ENCODE results near the gene ST6GALNAC6. TPM values are rescaled to one million over a fixed set of nuclear protein-coding genes. Genes with fewer than 3 reads are reported as not detected.
"Not testable (repeated sequence)": the region's sequence is repeated elsewhere in the genome, so short reads cannot be mapped to it uniquely, and the experiment has no call there.

The ST6GALNAC6 gene
- polyA plus RNA-seq, 1 donor, result 38.4 TPM

DNA sequence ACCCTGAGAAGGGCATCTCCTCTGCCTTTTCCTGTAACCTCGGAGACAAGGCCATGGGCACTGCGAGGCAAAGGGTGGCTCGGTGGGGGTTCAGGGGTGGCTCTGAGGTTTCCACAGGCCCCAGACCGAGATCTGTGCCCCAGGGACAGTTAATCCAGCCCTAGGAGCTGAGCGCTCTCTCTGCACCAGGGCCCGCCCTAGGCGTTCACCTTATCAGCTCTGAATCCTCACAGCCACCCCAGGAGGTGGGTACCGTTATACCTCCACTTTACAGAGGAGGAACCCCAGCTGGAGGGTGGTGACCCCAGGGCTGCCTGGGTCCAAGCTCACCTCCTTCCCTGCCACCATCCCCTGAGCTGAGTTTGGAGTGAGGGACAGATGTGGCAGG, 42.7 kb downstream of the ST6GALNAC6 start:
- DNase-seq, result no peak

DNA sequence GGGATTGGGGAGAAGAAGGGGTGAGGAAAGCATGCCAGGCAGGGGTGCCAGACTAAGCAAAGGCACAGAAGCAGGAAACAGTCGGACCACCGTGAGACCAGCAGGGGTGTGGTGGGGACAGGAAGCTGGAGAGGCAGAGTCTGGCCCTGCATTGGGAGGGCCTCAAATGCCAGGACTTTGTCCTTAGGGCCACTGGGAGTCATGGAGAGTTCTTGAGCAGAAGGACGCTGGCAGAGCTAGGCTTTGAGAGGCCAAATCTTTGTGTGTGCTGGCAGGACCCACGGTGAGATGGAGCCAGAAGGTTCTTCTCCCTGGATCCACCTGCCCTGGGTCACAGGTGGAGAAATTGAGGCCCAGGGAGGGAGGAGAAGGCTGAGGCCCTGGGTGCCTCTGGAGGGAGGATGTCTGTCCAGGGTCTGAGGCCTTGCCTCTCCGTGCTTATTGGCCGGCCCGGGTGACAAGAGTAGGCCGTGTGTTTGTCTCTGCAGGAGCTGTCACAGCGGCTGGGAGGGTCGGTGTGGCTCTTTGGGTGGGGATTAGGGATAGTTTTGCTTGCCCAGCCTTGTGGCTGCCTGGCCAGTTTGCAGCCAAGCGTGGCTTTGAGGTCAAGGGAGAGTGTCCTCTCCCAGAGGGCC, 43.2 kb downstream of the ST6GALNAC6 start:
- DNase-seq, result no peak

- DNase-seq, result no peak
Observed at GRCh38 chr9:127855522-127855921, 43.9 kb downstream of the ST6GALNAC6 start.

DNA sequence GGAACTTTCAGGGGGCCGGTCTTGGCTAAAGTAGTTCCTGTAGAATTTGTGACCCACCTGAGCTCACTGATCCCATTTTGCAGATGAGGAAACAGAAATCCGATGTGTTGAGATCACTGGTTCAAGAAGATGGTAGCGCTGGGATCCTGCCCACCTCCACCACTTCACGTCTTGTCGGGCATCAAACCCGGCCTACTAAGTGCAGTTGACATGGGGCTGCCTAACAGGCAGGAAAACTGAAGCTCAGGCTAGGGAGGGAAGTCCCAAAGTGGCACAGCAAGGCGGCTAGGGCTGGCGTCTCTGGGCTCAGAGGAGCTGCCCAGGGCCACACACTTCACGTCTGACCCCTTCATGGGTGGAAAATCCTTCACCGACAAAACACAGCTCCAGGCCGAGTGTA, 44.4 kb downstream of the ST6GALNAC6 start:
- no peak for DNase-seq

DNA sequence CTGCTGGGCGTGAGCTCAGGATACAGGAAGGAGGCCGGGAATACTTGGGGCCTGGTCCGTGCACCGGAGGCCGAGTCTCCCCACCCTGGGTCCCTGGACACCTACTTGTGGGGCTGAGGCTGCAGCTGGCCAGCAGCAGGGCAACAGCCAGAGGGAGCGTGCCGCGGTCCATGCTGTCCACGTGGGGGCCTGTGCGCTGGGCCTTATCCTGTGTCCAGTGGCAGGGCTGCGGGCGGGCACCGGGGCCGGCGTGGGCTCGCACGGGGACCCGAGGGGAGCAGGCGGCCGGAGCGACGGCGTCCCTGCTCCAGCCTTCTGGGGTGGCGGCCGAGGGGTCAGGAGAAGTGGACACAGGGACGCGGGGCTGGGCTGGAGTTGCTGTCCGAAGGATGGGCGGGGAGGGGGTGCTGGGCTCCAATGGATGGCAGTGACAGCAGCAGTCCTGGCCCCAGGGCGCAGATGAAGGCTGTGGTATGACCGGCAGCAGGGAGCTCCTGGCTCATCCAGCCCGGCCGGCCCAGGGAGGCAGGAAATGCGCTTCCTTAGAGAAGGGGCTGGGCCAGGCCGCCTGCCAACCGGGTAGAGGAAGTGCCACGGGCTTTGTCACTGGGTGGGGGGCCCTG, 45.1 kb downstream of the ST6GALNAC6 start, which contains the start of gene ENG:
ENG (minus strand) TSS at position 475 of the 623 bp plus-strand sequence; CDS start at position 172, 303 bp downstream.
- DNase-seq, result peak; percentile 47

DNA sequence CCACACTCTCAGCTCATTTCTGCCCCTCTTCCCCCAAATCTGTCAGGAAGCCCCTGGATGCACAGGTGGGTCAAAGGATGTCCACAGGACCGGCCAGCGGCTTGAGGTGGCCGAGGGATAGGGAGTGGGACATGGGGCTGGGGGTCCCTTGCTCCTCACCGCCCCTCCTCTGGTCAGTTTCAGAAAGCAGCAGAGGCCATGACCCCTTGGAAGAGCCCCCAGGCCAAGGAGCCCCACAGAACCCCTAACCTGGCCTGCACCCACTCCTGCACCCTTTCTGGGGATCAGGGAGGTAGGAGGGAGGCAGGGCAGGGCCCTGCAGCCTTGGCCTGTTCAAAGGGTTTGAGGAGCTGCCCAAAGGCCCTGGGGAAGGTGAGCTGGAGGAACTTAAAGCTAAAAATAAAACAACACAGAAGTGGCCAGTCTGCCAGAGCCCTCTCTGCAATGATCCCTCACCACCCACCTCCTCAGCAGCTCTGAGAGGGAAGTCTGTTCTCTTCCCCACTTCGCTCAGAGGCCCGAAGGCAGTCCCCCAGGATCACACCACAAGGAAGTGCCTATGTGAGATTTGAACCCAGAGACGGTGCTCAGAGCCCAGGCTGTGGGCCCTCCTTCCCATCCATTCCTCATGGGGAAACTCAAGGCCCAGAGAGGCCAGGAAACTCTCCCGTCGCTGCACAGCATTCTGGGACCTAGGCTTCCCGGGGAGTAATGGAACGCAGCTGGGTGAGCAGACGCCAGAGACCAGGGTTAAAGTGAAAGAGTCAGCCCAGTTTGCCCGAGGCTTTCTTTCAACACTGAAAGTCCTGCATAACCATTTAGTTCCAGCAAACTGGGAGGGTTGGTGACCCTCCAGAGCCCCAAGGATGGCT, 45.9 kb downstream of the ST6GALNAC6 start:
- no peak for DNase-seq

- DNase-seq, result no peak
Observed at GRCh38 chr9:127852829-127853228, 46.6 kb downstream of the ST6GALNAC6 start.

GRCh38 chr9:127850286-127850830, 49.0 kb downstream of the ST6GALNAC6 start:
- DNase-seq, result no peak

DNA sequence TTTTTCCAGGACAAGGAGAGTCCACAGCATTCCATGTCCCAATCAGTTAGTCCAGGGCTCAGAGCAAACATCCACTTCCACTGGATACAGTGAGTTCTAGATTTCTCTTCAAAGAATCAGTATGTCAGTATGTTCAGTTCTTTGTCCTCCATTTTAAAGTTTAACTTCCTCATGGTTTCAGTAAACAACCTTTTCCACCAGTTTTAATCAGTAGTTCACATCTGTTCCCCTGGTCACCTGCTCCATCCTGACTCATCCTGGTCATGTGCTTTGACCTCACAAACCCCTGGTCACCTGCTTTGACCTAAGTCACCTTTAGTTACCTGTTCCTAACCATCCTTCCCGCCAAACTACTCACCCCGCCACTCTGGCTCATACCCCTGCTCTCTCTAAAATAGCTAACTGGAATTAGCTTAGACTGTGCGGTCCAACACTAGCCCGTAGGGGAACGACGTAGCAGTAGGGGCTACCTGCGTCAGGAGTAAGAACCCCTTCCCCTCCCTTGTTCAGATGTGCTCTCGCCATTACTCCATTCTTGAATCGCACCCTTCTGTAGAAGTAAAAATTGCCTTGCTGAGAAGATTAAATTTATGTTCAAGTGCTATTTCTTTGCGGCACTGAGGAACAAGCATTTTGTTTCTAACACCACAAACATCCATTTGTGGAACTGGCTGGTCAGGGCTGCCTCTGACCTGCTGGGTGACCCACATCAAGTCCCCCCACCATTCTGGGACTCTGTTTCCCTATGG, 50.5 kb downstream of the ST6GALNAC6 start:
- no peak for DNase-seq

- DNase-seq, result no peak
Observed at GRCh38 chr9:127847833-127848755, 51.3 kb downstream of the ST6GALNAC6 start.

- DNase-seq, result no peak
Observed at GRCh38 chr9:127847178-127847510, 52.3 kb downstream of the ST6GALNAC6 start.

DNA sequence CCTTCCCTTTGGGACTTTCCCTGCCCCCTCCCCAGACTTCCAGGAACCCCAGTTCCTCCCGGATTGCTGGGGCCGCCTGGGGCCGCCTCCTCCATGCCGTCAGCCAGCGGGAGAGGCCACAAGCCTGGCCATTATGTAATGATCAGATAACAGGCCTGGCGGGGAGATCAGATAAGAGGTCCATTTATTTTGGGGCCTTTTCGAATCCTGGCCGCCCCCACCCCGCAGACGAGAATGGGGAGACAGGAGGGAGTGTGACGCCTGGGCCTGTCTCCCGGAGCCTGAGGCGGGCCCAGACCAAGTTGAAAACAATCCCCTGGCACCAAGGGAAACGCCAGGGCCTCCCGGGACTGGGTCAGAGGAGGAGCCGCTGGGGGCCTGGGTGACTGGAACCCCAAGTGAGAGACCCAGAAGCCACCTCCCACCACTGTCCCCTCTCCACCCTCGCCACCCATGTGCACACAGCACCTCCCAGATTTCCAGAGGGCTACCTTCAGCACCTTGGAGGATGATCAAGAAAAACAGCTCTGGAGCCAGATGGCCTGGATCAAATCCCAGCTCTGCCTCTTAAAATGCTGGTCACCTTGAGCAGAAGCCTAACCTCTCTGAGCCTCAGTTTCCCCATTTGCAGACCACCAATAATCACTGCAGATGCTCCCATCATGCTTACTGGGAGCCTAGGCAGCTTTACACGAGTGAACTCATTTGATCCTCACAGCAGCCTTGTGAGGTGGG, 52.8 kb downstream of the ST6GALNAC6 start:
- DNase-seq, result no peak

- not testable (repeated sequence) for DNase-seq
Observed at GRCh38 chr9:127845619-127846018, 53.8 kb downstream of the ST6GALNAC6 start.

DNA sequence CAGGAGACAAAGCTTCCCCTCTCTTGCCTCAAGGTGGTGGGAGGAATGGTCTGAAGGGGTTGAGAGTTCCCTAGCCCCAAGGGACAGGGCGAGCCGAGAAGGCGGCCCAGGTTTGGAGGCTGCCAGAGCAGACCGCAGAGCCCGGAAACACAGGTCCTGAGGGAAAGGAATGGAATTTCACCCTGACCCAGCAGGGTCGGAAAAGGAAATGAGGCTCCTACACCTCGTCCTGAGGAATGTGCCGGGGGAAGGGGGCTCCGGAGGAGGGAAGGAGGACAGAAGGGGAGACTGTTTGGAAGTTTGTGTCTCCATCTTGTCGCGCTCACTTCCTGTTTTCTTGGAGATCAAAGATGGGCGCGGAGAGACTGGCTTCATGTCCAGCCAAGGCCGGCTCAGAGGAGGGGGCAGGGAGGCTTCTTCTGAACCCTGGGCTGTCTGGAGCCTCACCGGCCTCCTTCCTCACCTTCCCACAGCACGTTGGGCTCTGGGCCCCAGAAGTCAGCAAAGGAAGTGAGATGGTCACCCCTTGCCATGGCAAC, 54.5 kb downstream of the ST6GALNAC6 start:
- no peak for DNase-seq

GRCh38 chr9:127841087-127841835, 58.1 kb downstream of the ST6GALNAC6 start:
- no peak for DNase-seq

DNA sequence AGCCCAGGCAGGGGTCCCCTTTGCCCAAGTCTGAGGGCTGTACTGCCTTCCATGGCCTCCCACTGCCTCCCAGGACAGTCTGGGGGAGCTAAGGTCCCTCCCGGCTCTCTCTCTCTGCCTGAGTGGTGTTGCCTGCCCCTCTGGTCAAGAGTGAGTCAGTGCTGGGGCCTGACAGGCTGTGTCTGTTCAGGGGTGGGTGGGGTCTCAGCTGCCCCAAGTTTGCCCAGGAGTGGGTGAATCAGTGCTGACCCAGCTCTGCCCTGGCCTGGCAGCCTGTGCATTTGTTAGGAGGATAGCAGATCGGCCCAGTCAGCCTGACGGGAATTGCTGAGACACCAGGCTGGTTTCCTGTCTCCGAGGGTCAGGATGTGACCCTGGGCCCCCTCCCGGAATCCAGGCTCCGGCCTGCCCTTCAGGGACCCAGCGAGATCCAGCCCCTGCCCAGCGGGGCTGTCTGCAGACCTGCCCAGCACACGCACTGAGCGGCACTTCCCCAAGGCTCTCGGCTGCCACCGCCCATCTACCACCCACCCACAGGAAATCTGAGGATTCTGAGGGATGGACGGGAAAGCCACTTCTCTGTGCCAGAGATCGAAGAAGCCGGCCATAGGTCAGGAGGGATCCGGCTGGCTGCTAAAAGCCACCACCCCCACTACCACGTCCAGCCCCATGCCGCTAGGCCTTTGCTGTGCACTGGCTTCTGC, 60.9 kb downstream of the ST6GALNAC6 start:
- DNase-seq, result no peak

- DNase-seq, result no peak
Observed at GRCh38 chr9:127837346-127837745, 62.1 kb downstream of the ST6GALNAC6 start.

- DNase-seq, result not testable (repeated sequence)
Observed at GRCh38 chr9:127836561-127836960, 62.8 kb downstream of the ST6GALNAC6 start.

Data from left kidney (tissue), 2 donors.